AG04450 (cell line): ENCODE data around the gene GRK2. TPM values are rescaled to one million over a fixed set of nuclear protein-coding genes. Genes with fewer than 3 reads are reported as not detected.

Experiments used
- CTCF ChIA-PET: fragments of 300-600, 350-600 bp; formaldehyde crosslinking; extraction: SDS; loops from one replicate; lab custom pipeline; 2022; ENCODE audit warnings: antibody characterized with exemption, inconsistent platforms; lab: Charles Lee
- POLR2A ChIA-PET: fragments of 350-600 bp; formaldehyde crosslinking; extraction: SDS; loops from one replicate; lab custom pipeline; 2021; ENCODE audit warnings: antibody characterized with exemption, inconsistent platforms; lab: Yijun Ruan, JAX
- DNase-seq: peaks from one replicate; pipeline ENCODE4 v3.0.0-alpha.2; 2011; ENCODE audit warnings: low read depth, low spot score
- H3K27ac ChIP-seq: one replicate; pipeline ENCODE4 v1.5.1; 2012; ENCODE audit warnings: low read depth, low read length, control low read depth
- H3K27me3 ChIP-seq: one replicate; pipeline ENCODE4 v1.6.0; 2012; ENCODE audit warnings: low read length; ENCODE audit not compliant: control insufficient read depth, insufficient read depth
- H3K4me3 ChIP-seq: 2 replicates; pipeline ENCODE4 v1.5.1; 2011; ENCODE audit warnings: mild to moderate bottlenecking, low read depth, low read length, control low read depth
- H3K9me3 ChIP-seq: 2 replicates; pipeline ENCODE4 v1.5.1; 2012; ENCODE audit warnings: low read length; ENCODE audit not compliant: control insufficient read depth, insufficient read depth
- polyA plus RNA-seq: library from polyadenylated mRNA; depleted of rRNA; stranded (reverse); fragments of >200 nt; gene quantifications from 2 replicates; pipeline ENCODE4 v1.2.3, GENCODE V29; 2011
- TF ChIP-seq, protein P1 (sequence below): IDR thresholded peaks from 2 replicates; pipeline ENCODE4 v1.5.1; 2011; ENCODE audit warnings: low read depth, low read length, control low read depth, inconsistent platforms

The GRK2 gene
- polyA plus RNA-seq, 1 experiment, result 17.3 TPM

GRCh38 chr11:67301313-67301921 is 35.1 kb downstream of the GRK2 start:
- Histone ChIP-seq H3K4me3 (no peak overlapping the region), H3K9me3 (no peaks in the 10 kb centered on the region; the same call in 1 of the 2 replicates), H3K27me3 (no peaks in the 10 kb centered on the region), H3K27ac (no peak overlapping the region)
- DNase-seq, result no peak
- ChIA-PET POLR2A (interaction anchor here (0.6 to 2.1 kb wide), 2 partner anchors 13 to 16 kb away, joined by 4 to 13 read pairs; partner anchors contain the start of gene ANKRD13D), CTCF (interaction anchor here (0.8 to 2.0 kb wide), 3 partner anchors 16 to 80 kb away, joined by 3 to 7 read pairs (median 3); no protein-coding TSS in a partner anchor)
- TF ChIP-seq, protein P1, sequence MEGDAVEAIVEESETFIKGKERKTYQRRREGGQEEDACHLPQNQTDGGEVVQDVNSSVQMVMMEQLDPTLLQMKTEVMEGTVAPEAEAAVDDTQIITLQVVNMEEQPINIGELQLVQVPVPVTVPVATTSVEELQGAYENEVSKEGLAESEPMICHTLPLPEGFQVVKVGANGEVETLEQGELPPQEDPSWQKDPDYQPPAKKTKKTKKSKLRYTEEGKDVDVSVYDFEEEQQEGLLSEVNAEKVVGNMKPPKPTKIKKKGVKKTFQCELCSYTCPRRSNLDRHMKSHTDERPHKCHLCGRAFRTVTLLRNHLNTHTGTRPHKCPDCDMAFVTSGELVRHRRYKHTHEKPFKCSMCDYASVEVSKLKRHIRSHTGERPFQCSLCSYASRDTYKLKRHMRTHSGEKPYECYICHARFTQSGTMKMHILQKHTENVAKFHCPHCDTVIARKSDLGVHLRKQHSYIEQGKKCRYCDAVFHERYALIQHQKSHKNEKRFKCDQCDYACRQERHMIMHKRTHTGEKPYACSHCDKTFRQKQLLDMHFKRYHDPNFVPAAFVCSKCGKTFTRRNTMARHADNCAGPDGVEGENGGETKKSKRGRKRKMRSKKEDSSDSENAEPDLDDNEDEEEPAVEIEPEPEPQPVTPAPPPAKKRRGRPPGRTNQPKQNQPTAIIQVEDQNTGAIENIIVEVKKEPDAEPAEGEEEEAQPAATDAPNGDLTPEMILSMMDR, result no peak

- Histone ChIP-seq H3K9me3 (no peaks in the 10 kb centered on the region; the same call in 1 of the 2 replicates), H3K4me3 (no peak overlapping the region), H3K27me3 (no peaks in the 10 kb centered on the region), H3K27ac (no peak overlapping the region)
- TF ChIP-seq, protein P1, result no peak
- DNase-seq, result peak; percentile 33
- ChIA-PET POLR2A (interaction anchor here (0.6 to 2.1 kb wide), 5 partner anchors 12 to 62 kb away, joined by 3 to 13 read pairs (median 4); partner anchors contain the start of gene ANKRD13D), CTCF (interaction anchor here (0.8 to 2.0 kb wide), 3 partner anchors 15 to 80 kb away, joined by 3 to 7 read pairs (median 7); no protein-coding TSS in a partner anchor)
Observed at GRCh38 chr11:67301951-67302516, 35.8 kb downstream of the GRK2 start.

DNA sequence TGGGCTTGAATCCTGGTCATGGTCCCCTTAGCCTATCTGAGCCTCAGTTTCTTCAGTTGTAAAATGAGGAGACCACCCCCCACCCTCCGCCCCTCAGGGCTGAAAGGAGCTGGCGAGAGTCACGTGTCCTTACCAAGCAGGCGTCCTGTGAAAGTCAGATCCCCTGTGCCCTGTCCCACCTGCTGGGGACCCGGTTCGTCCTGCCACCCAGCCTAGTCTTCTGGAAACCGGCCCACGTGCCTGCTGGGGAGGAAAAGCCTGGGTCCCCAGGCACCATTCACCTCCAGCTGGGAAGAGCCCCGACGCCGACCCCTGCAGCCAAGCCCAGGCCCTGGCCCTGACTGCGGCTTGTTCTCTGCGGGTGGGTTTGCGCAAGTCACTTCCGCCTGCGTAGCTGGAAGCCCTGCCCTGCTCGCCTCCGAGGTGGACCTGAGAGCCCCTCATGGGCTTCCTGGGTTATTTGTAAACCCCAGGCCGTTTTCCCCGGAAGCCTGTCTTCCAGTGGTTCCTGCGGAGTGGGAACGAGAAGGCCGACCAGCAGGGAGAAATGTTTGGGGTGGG is 36.4 kb downstream of the GRK2 start:
- H3K27me3 ChIP-seq, result no peaks in the 10 kb centered on the region
- POLR2A ChIA-PET, result interaction anchor here (0.6 to 2.1 kb wide), 9 partner anchors 10 to 84 kb away, joined by 3 to 13 read pairs (median 4); partner anchors contain the start of gene ANKRD13D
- peak overlapping the region; percentile 79 for H3K4me3 ChIP-seq
- TF ChIP-seq, protein P1, result no peak
- CTCF ChIA-PET, result interaction anchor here (0.8 to 2.0 kb wide), 4 partner anchors 15 to 79 kb away, joined by 3 to 7 read pairs (median 6); no protein-coding TSS in a partner anchor
- no peaks in the 10 kb centered on the region; the same call in 1 of the 2 replicates for H3K9me3 ChIP-seq
- no peak for DNase-seq
- H3K27ac ChIP-seq, result peak overlapping the region; percentile 21

DNA sequence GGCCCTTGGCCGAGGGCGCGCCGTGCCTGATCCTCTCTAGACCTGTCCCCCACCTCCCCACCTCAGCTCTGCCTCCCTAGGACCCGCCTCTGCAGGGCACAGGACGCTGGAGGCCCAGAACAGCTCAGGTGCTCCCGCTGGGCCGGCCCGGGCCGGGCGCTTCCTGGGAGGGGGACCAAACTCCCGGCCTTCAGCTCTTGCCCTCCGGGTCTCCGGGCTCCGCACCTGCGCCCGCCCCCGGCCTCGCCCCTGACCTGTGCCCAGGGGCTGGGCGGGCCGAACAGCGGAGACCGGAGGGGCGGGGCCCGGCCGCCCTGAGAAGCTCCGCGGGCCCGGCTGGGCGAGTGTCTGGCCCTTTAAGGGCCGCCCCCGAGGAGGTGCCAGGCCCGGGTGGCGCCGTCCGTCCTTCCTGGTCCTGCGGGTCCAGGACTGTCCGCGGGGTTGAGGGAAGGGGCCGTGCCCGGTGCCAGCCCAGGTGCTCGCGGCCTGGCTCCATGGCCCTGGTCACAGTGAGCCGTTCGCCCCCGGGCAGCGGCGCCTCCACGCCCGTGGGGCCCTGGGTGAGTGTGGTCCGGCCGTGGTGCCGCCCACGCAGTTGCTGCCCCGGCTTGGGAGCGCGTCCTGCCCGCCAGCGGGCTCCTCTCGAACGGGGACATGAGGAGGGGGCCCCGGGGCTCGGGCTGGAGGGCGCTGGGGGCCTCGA is 37.0 kb downstream of the GRK2 start, which contains the start of gene SSH3:
SSH3 (plus strand) TSS at position 399 of the 703 bp plus-strand sequence; CDS start at position 495, 96 bp downstream.
- ChIA-PET POLR2A (interaction anchor here (0.6 to 2.1 kb wide), 8 partner anchors 10 to 83 kb away, joined by 3 to 13 read pairs (median 4); partner anchors contain the start of gene ANKRD13D), CTCF (interaction anchor here (0.9 to 2.0 kb wide), 3 partner anchors 14 to 41 kb away, joined by 5 to 7 read pairs (median 7); no protein-coding TSS in a partner anchor)
- no peaks in the 10 kb centered on the region for H3K27me3 ChIP-seq
- H3K9me3 ChIP-seq, result no peaks in the 10 kb centered on the region; the same call in 1 of the 2 replicates
- H3K4me3 ChIP-seq, result peak within 1 kb of the TSS; percentile 79
- TF ChIP-seq, protein P1, result no peak
- H3K27ac ChIP-seq, result peak within 1 kb of the TSS; percentile 21
- no peak for DNase-seq
